Measurements from ENCODE around the gene ATAD3B.

DNA sequence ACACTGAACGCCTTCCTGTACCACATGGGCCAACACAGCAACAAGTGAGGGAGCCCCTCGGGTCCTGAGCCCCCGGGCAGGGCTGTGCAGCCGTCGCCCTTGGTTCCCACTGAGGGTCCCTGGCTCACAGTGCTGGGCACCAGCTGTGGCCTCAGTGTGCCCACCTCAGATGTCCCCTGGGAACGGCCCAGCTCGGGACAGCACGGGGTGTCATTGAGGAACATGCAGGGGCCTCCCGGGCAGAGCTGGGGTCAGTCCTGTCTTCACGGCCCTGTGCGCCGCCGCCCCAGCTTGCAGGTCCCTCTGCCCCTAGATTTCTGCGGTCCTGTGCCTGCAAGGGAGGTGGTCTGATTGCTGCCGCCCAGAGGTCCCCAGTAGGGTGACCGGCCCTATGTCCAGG lies 17.7 kb downstream of the ATAD3B start:
- TF ChIP-seq POLR2A (IDR thresholded peaks at IDR 0.05), result no peak
- TF ChIP-seq CTCF (IDR thresholded peaks at IDR 0.05), result no peak
